ENCODE data around the gene TESPA1. TPM values are rescaled to one million over a fixed set of nuclear protein-coding genes. Genes with fewer than 3 reads are reported as not detected.

Gene TESPA1
- total RNA-seq, 1 donor from 2014 or later, result 0.20 TPM

DNA sequence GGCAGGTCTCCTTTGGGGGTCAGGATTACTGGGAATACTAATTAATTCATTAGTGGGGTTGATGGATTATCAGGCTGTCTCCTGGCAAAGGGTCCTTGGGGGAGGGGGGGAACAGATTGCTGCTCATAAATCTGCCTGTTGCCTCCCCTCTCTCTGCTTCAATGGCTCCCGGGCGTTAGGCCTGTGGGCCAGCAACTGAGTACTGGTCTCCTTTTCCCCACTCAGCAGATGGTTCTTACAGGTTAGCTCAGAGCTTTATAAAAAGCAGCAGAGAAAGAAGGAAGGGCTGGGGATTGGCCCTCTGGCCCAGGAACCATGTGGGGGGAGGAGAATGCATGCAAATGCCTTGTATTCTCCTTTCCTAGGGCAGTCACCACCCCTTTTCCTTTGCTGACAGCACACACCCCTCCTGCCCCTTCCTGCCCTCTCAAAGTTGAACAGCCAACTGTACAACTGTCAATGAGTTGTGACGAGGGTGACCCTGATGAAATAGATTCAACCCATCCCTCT, 32.9 kb upstream of the TESPA1 start:
- DNase-seq (ENCODE audit: low spot score in 2 of 2, unreplicated experiment in 2 of 2), result no peak
- no peak overlapping the region for H3K27ac Mint-ChIP-seq
- no peaks in the 10 kb centered on the region for H3K4me1 Mint-ChIP-seq
- peaks cover 4% of the 10 kb centered on the region for H3K9me3 Mint-ChIP-seq
- H3K36me3 Mint-ChIP-seq, result no peaks in the 10 kb centered on the region
- H3K27me3 Mint-ChIP-seq (ENCODE audit: low read depth), result peaks cover 32% of the 10 kb centered on the region
- H3K4me3 Mint-ChIP-seq, result no peak overlapping the region
- TF ChIP-seq, protein P1, sequence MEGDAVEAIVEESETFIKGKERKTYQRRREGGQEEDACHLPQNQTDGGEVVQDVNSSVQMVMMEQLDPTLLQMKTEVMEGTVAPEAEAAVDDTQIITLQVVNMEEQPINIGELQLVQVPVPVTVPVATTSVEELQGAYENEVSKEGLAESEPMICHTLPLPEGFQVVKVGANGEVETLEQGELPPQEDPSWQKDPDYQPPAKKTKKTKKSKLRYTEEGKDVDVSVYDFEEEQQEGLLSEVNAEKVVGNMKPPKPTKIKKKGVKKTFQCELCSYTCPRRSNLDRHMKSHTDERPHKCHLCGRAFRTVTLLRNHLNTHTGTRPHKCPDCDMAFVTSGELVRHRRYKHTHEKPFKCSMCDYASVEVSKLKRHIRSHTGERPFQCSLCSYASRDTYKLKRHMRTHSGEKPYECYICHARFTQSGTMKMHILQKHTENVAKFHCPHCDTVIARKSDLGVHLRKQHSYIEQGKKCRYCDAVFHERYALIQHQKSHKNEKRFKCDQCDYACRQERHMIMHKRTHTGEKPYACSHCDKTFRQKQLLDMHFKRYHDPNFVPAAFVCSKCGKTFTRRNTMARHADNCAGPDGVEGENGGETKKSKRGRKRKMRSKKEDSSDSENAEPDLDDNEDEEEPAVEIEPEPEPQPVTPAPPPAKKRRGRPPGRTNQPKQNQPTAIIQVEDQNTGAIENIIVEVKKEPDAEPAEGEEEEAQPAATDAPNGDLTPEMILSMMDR (IDR thresholded peaks at IDR 0.05; ENCODE audit: unreplicated experiment), result no peak

DNA sequence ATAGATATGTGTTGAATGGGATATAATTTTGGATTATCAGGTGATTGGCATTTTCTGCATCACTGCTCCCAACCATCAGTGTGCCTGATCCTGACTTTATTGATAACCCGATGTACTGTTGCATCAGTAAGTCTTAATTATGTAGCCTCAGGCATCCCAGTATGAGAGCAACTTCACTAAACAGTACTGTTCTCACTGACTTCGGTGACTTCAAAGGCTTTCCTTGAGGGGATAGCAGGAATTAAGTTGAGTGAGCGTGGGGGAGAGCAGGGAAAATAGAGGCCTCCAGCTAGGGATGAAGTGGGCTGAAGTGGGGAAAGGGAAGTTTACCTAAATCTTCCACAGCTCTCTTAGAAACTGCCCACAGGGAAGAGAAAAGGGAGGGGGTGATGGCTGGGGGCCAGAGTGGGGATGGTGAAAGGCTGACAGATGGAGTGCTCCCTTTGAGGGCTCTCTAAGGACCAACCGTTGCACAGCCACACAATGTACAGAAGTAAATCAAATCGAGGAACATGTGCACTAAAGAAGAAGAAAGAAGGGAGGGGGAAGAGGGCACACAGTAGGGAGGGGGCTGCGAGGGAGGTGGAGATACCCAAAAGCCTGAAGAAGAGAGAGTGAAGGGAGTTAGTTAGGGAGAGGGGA, 24.5 kb upstream of the TESPA1 start:
- no peak for DNase-seq (ENCODE audit: low spot score in 2 of 2, unreplicated experiment in 2 of 2)
- TF ChIP-seq, protein P1 (IDR thresholded peaks at IDR 0.05; ENCODE audit: unreplicated experiment), result no peak
- peaks cover 20% of the 10 kb centered on the region for H3K27me3 Mint-ChIP-seq (ENCODE audit: low read depth)

DNA sequence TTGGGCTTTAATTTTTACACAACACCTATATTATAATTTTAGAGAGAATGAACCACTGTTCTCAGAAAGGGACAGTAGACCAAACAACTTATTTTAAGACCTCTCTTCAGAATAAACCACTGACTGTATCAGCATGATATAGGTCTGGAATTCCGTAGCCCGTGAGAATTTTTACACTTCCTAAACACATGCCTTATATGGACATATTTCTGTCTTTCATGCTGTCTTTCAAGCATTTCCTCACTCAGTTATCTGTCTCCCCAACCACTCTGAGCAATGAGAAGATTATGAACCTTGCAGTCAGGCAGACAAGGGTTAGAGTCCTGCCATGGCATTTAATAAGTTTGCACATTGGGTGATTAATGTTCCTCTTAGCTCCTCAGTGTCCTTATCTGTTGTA, 17.8 kb upstream of the TESPA1 start:
- Mint-ChIP-seq H3K27ac (no peak overlapping the region), H3K9me3 (no peaks in the 10 kb centered on the region), H3K27me3 (ENCODE audit: low read depth) (peaks cover 37% of the 10 kb centered on the region), H3K36me3 (no peaks in the 10 kb centered on the region), H3K4me3 (no peak overlapping the region), H3K4me1 (no peaks in the 10 kb centered on the region)
- DNase-seq (ENCODE audit: low spot score in 2 of 2, unreplicated experiment in 2 of 2), result no peak
- TF ChIP-seq, protein P1 (IDR thresholded peaks at IDR 0.05; ENCODE audit: unreplicated experiment), result no peak

More for the DNA sequence above, 24.5 kb upstream of the TESPA1 start:
- Mint-ChIP-seq H3K4me3 (no peak overlapping the region), H3K9me3 (peaks cover 6% of the 10 kb centered on the region), H3K4me1 (peaks cover 4% of the 10 kb centered on the region), H3K36me3 (no peaks in the 10 kb centered on the region), H3K27ac (no peak overlapping the region)

DNA sequence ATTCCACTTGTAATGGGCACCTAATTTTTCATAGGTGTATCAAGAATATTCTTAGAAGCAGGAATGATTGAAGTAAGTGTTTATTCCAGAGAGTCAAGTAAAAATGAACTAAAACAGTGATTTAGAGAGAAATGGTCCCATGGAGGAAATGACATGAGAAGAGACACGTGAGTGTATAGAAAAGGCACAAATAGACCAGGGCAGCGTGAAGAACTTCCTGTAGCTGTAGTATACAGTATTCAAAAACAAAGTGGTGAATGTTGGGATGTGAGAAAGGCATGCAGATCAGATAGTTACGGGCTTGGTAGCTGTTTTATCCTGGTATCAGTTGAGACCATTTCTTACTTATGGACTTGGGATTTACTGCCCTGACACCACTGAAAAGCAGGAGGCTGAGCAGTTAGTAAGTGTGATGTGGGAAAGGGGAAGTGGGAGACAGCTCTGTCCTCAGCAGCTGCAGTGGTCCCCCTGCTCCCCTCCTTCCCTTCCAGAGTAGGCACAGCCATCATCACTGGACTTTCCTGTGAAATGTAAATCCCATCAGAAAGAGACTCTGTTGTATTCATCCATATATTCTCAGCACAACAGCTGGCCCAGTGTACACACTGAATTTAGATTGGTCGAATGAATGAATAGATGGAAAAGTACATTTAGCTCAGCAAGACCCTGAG, 16.8 kb upstream of the TESPA1 start:
- Mint-ChIP-seq H3K27ac (no peak overlapping the region), H3K9me3 (no peaks in the 10 kb centered on the region), H3K4me3 (no peak overlapping the region), H3K27me3 (ENCODE audit: low read depth) (peaks cover 47% of the 10 kb centered on the region), H3K36me3 (no peaks in the 10 kb centered on the region), H3K4me1 (no peaks in the 10 kb centered on the region)
- TF ChIP-seq, protein P1 (IDR thresholded peaks at IDR 0.05; ENCODE audit: unreplicated experiment), result no peak
- no peak for DNase-seq (ENCODE audit: low spot score in 2 of 2, unreplicated experiment in 2 of 2)

DNA sequence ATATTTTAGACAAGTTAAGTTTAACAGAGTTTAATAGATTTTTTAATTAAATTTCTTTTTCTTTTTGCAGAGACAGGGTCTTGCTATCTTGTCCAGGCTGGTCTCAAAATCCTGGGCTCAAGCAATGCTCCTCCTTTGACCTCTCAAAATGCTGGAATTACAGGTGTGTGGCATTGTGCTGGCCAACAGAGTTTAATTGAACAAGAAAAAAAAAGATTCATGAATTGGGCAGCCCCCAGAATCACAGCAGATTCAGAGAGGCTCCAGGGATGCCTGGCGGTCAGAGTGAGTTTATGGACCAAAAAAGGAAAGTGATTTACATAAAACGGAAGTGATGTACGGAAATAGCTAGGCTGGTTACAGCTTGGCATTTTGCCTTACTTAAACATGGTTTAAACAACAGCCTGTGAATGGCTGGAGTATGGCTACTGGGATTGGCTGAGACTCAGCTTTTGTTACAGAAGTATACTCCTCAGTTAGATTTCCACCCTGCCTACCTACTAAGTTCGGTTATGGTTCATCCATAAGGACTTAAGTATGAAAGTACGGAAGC, 14.5 kb upstream of the TESPA1 start:
- H3K4me1 Mint-ChIP-seq, result no peaks in the 10 kb centered on the region
- H3K27ac Mint-ChIP-seq, result no peak overlapping the region
- no peak for DNase-seq (ENCODE audit: low spot score in 2 of 2, unreplicated experiment in 2 of 2)
- no peaks in the 10 kb centered on the region for H3K36me3 Mint-ChIP-seq
- TF ChIP-seq, protein P1 (IDR thresholded peaks at IDR 0.05; ENCODE audit: unreplicated experiment), result no peak
- no peak overlapping the region for H3K4me3 Mint-ChIP-seq
- H3K27me3 Mint-ChIP-seq (ENCODE audit: low read depth), result peaks cover 52% of the 10 kb centered on the region
- H3K9me3 Mint-ChIP-seq, result no peaks in the 10 kb centered on the region

Data from mesothelial cell of epicardium (in vitro differentiated cells).